HepG2 (cell line): Measurements from ENCODE around the gene MAPK12. TPM values are rescaled to one million over a fixed set of nuclear protein-coding genes. Genes with fewer than 3 reads are reported as not detected.

ENCODE experiments used
- BRCA1 ChIP-seq: sonication (generic); formaldehyde crosslinking; IDR thresholded peaks from 2 replicates; pipeline ENCODE4 v1.4.0; 2020; ENCODE audit warnings: missing genetic modification reagents
- CREBL2 ChIP-seq: sonication (generic); formaldehyde crosslinking; IDR thresholded peaks from 2 replicates; pipeline ENCODE4 v1.8.1; 2023; ENCODE audit warnings: missing genetic modification reagents, mild to moderate bottlenecking, borderline replicate concordance
- DDIT3 ChIP-seq: sonication (generic); formaldehyde crosslinking; IDR thresholded peaks from 2 replicates; pipeline ENCODE4 v1.4.0; 2020; ENCODE audit warnings: mild to moderate bottlenecking, missing genetic modification reagents
- DNMT3B ChIP-seq: conservative IDR thresholded peaks from 2 replicates; pipeline ENCODE4 v1.6.1; 2016; ENCODE audit warnings: missing biosample characterization, control low read depth
- HOXA9 ChIP-seq: sonication (generic); formaldehyde crosslinking; IDR thresholded peaks from 2 replicates; pipeline ENCODE4 v1.8.1; 2022; ENCODE audit warnings: missing genetic modification reagents, mild to moderate bottlenecking, moderate library complexity, borderline replicate concordance
- KLF13 ChIP-seq: sonication (generic); formaldehyde crosslinking; IDR thresholded peaks from 2 replicates; pipeline ENCODE4 v1.4.0; 2020; ENCODE audit warnings: mild to moderate bottlenecking, missing genetic modification reagents
- MIER3 ChIP-seq: IDR thresholded peaks from 2 replicates; pipeline ENCODE4 v1.6.1; 2016; ENCODE audit warnings: missing compliant biosample characterization, borderline replicate concordance
- MXD4 ChIP-seq: IDR thresholded peaks from 2 replicates; pipeline ENCODE4 v1.6.1; 2016; ENCODE audit warnings: mild to moderate bottlenecking, missing biosample characterization, missing genetic modification reagents
- NFIC ChIP-seq: IDR thresholded peaks from 2 replicates; pipeline ENCODE4 v1.6.1; 2012; ENCODE audit warnings: mild to moderate bottlenecking, low read length, inconsistent platforms
- NFKBIZ ChIP-seq: IDR thresholded peaks from 2 replicates; pipeline ENCODE4 v1.6.1; 2018; ENCODE audit warnings: missing genetic modification reagents, missing compliant biosample characterization
- RFX5 ChIP-seq: IDR thresholded peaks from 2 replicates; pipeline ENCODE4 v1.6.1; 2011; ENCODE audit warnings: low read depth, low read length, improper control_type of control experiment
- STAT6 ChIP-seq: sonication (generic); formaldehyde crosslinking; IDR thresholded peaks from 2 replicates; pipeline ENCODE4 v1.4.0; 2020; ENCODE audit warnings: missing genetic modification reagents, mild to moderate bottlenecking, borderline replicate concordance
- ZNF124 ChIP-seq: sonication (generic); formaldehyde crosslinking; IDR thresholded peaks from 2 replicates; pipeline ENCODE4 v1.4.0; 2020; ENCODE audit warnings: missing genetic modification reagents
- ZNF224 ChIP-seq: sonication (generic); formaldehyde crosslinking; IDR thresholded peaks from 2 replicates; pipeline ENCODE4 v1.5.0; 2020; ENCODE audit warnings: mild to moderate bottlenecking, missing genetic modification reagents
- ZNF235 ChIP-seq: sonication (generic); formaldehyde crosslinking; IDR thresholded peaks from 2 replicates; pipeline ENCODE4 v1.8.1; 2023; ENCODE audit warnings: mild to moderate bottlenecking, missing genetic modification reagents, borderline replicate concordance
- ZNF644 ChIP-seq: IDR thresholded peaks from 2 replicates; pipeline ENCODE4 v1.6.1; 2016; ENCODE audit warnings: low read depth
- polyA plus RNA-seq, 8 experiments: library from polyadenylated mRNA; depleted of rRNA in 3 of 8; stranded (reverse) in 7 of 8; unstranded in 1 of 8; fragments of >200 nt; fragmentation: Illumina TruSeq in 4 of 8; extraction: Trizol in 4 of 8; gene quantifications; 2 replicates each; pipeline versions ENCODE4 v1.2.1 to v1.2.3, GENCODE V29; 2011 to 2016; ENCODE audit warnings: low read depth in 4 of 8, missing spikeins in 1 of 8, mixed read lengths in 1 of 8; ENCODE audit not compliant: insufficient read depth in 1 of 8
- total RNA-seq, 5 experiments: library from RNA; depleted of rRNA; stranded (reverse); fragments of >200 nt; fragmentation: Illumina TruSeq; extraction: Trizol; gene quantifications; 2 replicates each; pipeline ENCODE4 v1.2.3, GENCODE V29; 2016; ENCODE audit warnings: low read depth in 1 of 5
- TF ChIP-seq, protein P1 (sequence below): sonication (generic); formaldehyde crosslinking; IDR thresholded peaks from 2 replicates; pipeline ENCODE4 v1.9.0; 2021; ENCODE audit warnings: mild to moderate bottlenecking, missing genetic modification reagents
- TF ChIP-seq, protein P2 (sequence below): sonication (generic); formaldehyde crosslinking; IDR thresholded peaks from 2 replicates; pipeline ENCODE4 v1.4.0; 2020; ENCODE audit warnings: missing genetic modification reagents

The MAPK12 gene
- total and polyA plus RNA-seq, 2 of the 13 experiments (the other 11 are each of a cell fraction or from before 2014, with no cell fraction given): 22.2 to 23.3 TPM

- no peak for TF ChIP-seq ZNF235 (CRISPR knock-in tag)
- TF ChIP-seq HOXA9 (CRISPR knock-in tag): no peak
- TF ChIP-seq, protein P1, sequence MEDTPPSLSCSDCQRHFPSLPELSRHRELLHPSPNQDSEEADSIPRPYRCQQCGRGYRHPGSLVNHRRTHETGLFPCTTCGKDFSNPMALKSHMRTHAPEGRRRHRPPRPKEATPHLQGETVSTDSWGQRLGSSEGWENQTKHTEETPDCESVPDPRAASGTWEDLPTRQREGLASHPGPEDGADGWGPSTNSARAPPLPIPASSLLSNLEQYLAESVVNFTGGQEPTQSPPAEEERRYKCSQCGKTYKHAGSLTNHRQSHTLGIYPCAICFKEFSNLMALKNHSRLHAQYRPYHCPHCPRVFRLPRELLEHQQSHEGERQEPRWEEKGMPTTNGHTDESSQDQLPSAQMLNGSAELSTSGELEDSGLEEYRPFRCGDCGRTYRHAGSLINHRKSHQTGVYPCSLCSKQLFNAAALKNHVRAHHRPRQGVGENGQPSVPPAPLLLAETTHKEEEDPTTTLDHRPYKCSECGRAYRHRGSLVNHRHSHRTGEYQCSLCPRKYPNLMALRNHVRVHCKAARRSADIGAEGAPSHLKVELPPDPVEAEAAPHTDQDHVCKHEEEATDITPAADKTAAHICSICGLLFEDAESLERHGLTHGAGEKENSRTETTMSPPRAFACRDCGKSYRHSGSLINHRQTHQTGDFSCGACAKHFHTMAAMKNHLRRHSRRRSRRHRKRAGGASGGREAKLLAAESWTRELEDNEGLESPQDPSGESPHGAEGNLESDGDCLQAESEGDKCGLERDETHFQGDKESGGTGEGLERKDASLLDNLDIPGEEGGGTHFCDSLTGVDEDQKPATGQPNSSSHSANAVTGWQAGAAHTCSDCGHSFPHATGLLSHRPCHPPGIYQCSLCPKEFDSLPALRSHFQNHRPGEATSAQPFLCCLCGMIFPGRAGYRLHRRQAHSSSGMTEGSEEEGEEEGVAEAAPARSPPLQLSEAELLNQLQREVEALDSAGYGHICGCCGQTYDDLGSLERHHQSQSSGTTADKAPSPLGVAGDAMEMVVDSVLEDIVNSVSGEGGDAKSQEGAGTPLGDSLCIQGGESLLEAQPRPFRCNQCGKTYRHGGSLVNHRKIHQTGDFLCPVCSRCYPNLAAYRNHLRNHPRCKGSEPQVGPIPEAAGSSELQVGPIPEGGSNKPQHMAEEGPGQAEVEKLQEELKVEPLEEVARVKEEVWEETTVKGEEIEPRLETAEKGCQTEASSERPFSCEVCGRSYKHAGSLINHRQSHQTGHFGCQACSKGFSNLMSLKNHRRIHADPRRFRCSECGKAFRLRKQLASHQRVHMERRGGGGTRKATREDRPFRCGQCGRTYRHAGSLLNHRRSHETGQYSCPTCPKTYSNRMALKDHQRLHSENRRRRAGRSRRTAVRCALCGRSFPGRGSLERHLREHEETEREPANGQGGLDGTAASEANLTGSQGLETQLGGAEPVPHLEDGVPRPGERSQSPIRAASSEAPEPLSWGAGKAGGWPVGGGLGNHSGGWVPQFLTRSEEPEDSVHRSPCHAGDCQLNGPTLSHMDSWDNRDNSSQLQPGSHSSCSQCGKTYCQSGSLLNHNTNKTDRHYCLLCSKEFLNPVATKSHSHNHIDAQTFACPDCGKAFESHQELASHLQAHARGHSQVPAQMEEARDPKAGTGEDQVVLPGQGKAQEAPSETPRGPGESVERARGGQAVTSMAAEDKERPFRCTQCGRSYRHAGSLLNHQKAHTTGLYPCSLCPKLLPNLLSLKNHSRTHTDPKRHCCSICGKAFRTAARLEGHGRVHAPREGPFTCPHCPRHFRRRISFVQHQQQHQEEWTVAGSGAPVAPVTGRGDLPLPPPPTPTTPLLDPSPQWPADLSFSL: peak; percentile 47; the same call in 1 of the 2 replicates
- no peak for TF ChIP-seq KLF13 (CRISPR knock-in tag)
- TF ChIP-seq DNMT3B: no peak
- TF ChIP-seq MXD4 (CRISPR knock-in tag): 0 out of 2 replicates have a peak, but pooled peaks have one; percentile 41
- no peak for TF ChIP-seq ZNF124 (CRISPR knock-in tag)
- TF ChIP-seq BRCA1 (CRISPR knock-in tag): peak; percentile 85
- no peak for TF ChIP-seq DDIT3 (CRISPR knock-in tag)
- no peak for TF ChIP-seq RFX5
- TF ChIP-seq, protein P2, sequence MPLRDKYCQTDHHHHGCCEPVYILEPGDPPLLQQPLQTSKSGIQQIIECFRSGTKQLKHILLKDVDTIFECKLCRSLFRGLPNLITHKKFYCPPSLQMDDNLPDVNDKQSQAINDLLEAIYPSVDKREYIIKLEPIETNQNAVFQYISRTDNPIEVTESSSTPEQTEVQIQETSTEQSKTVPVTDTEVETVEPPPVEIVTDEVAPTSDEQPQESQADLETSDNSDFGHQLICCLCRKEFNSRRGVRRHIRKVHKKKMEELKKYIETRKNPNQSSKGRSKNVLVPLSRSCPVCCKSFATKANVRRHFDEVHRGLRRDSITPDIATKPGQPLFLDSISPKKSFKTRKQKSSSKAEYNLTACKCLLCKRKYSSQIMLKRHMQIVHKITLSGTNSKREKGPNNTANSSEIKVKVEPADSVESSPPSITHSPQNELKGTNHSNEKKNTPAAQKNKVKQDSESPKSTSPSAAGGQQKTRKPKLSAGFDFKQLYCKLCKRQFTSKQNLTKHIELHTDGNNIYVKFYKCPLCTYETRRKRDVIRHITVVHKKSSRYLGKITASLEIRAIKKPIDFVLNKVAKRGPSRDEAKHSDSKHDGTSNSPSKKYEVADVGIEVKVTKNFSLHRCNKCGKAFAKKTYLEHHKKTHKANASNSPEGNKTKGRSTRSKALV: peak; percentile 93
- no peak for TF ChIP-seq STAT6
- no peak for TF ChIP-seq ZNF644
- no peak for TF ChIP-seq NFIC
- TF ChIP-seq MIER3: peak; percentile 72; the same call in 1 of the 2 replicates
- TF ChIP-seq ZNF224 (CRISPR knock-in tag): no peak
- no peak for TF ChIP-seq CREBL2 (CRISPR knock-in tag)
- TF ChIP-seq NFKBIZ (CRISPR knock-in tag): peak; percentile 51; the same call in 1 of the 2 replicates
Observed at GRCh38 chr22:50293441-50294318, 32.2 kb upstream of the MAPK12 start (continued).
